ENCODE data around the gene PGAM1. TPM values are rescaled to one million over a fixed set of nuclear protein-coding genes. Genes with fewer than 3 reads are reported as not detected.

Gene PGAM1
- total and polyA plus RNA-seq, 2 of the 13 experiments (the other 11 are each of a cell fraction or from before 2014, with no cell fraction given) = 354 to 483 TPM

GRCh38 chr10:97426776-97427570, 982 bp downstream of the PGAM1 start:
- no TSS peak for BruUV-seq (replicated peaks)
- TF ChIP-seq GATA4 (IDR thresholded peaks at IDR 0.05; ENCODE audit: borderline replicate concordance, low read depth) (no peak), RBM22 (optimal IDR thresholded peaks at IDR 0.05; ENCODE audit: low read length) (no peak), ZNF891 (CRISPR knock-in tag; IDR thresholded peaks at IDR 0.05) (peak; percentile 46; the same call in 1 of the 2 replicates), SMARCE1 (IDR thresholded peaks at IDR 0.05; ENCODE audit: borderline replicate concordance) (no peak), ZNF75D (CRISPR knock-in tag; IDR thresholded peaks at IDR 0.05; ENCODE audit: borderline replicate concordance) (no peak), HMGA1 (CRISPR knock-in tag; conservative IDR thresholded peaks at IDR 0.05) (no peak), ZNF24 (IDR thresholded peaks at IDR 0.05) (peak; percentile 53; the same call in 1 of the 2 replicates), GABPB1 (CRISPR knock-in tag; IDR thresholded peaks at IDR 0.05) (no peak), NR2C2 (CRISPR knock-in tag; IDR thresholded peaks at IDR 0.05; ENCODE audit: borderline replicate concordance) (0 out of 2 replicates have a peak, but pooled peaks have one; percentile 39), DZIP1 (CRISPR knock-in tag; IDR thresholded peaks at IDR 0.05) (0 out of 2 replicates have a peak, but pooled peaks have one; percentile 62), ZNF20 (CRISPR knock-in tag; IDR thresholded peaks at IDR 0.05) (no peak), ELF4 (CRISPR knock-in tag; IDR thresholded peaks at IDR 0.05; ENCODE audit: borderline replicate concordance) (0 out of 2 replicates have a peak, but pooled peaks have one; percentile 23), GTF3A (CRISPR knock-in tag; conservative IDR thresholded peaks at IDR 0.05) (no peak), ZNF430 (CRISPR knock-in tag; IDR thresholded peaks at IDR 0.05) (0 out of 2 replicates have a peak, but pooled peaks have one; percentile 21), IRF2 (CRISPR knock-in tag; IDR thresholded peaks at IDR 0.05) (0 out of 2 replicates have a peak, but pooled peaks have one; percentile 9), AHR (CRISPR knock-in tag; IDR thresholded peaks at IDR 0.05) (no peak), PTBP1 (IDR thresholded peaks at IDR 0.05; ENCODE audit: low read depth, low read length, poor library complexity, severe bottlenecking) (no peak), ZNF605 (CRISPR knock-in tag; IDR thresholded peaks at IDR 0.05) (peak; percentile 63), PHF21A (CRISPR knock-in tag; IDR thresholded peaks at IDR 0.05) (peak; percentile 45; the same call in 1 of the 2 replicates)
- TF ChIP-seq, protein P1, sequence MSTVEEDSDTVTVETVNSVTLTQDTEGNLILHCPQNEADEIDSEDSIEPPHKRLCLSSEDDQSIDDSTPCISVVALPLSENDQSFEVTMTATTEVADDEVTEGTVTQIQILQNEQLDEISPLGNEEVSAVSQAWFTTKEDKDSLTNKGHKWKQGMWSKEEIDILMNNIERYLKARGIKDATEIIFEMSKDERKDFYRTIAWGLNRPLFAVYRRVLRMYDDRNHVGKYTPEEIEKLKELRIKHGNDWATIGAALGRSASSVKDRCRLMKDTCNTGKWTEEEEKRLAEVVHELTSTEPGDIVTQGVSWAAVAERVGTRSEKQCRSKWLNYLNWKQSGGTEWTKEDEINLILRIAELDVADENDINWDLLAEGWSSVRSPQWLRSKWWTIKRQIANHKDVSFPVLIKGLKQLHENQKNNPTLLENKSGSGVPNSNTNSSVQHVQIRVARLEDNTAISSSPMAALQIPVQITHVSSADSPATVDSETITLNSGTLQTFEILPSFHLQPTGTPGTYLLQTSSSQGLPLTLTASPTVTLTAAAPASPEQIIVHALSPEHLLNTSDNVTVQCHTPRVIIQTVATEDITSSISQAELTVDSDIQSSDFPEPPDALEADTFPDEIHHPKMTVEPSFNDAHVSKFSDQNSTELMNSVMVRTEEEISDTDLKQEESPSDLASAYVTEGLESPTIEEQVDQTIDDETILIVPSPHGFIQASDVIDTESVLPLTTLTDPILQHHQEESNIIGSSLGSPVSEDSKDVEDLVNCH (CRISPR knock-in tag; IDR thresholded peaks at IDR 0.05) = no peak

More at GRCh38 chr10:97426776-97427570, 982 bp downstream of the PGAM1 start:
- Histone ChIP-seq H2AFZ (ENCODE audit: low read length) (no peak overlapping the region), H3K27ac (ENCODE audit: extremely low read length, insufficient read depth, low read length) (peak overlapping the region; percentile 89), H3K27me3 (ENCODE audit: control insufficient read depth in 1 of 2, insufficient read depth in 2 of 2, low read length in 2 of 2) (no peaks in the 10 kb centered on the region; a peak in 1 of 5 replicates), H3K4me1 (ENCODE audit: insufficient read depth, low read length) (peaks cover 42% of the 10 kb centered on the region), H3K9ac (ENCODE audit: insufficient read depth, low read depth, low read length) (peak overlapping the region; percentile 93), H3K79me2 (ENCODE audit: insufficient read depth, low read length) (peaks cover 40% of the 10 kb centered on the region), H4K20me1 (ENCODE audit: insufficient read depth, low read length) (peaks cover 33% of the 10 kb centered on the region), H3K9me3 (ENCODE audit: low read length) (no peaks in the 10 kb centered on the region), H3K4me2 (ENCODE audit: low read depth, low read length) (peak overlapping the region; percentile 91), H3K4me3 (replicated peaks in 1 of 3; ENCODE audit: insufficient read depth in 1 of 3, low read depth in 2 of 3, low read length in 3 of 3) (peak overlapping the region; percentile 83 to 98 (median 96)), H3K36me3 (replicated peaks in 1 of 2; ENCODE audit: control insufficient read depth in 1 of 2, insufficient read depth in 2 of 2, low read length in 2 of 2) (peaks cover 3 to 28% of the 10 kb centered on the region in 2 experiments)
- in situ Hi-C loops (cut with HindIII; ENCODE audit: extremely low pct_ligation_motif_present, low pct_unique_long_range_greater_than_20kb) (no loop called here), intact Hi-C loops (cut with micrococcal nuclease; ENCODE audit: unreplicated experiment) (loop anchor here (2.0 kb wide), 1 partner anchor 20 kb away; no protein-coding TSS in a partner anchor)
- WGBS (ENCODE audit: low lambda C conversion rate) = under 1% methylated on average over 32 of the region's 34 CpGs
- ChIA-PET CTCF (ENCODE audit: low intra/inter-chr PET ratio, low total read pairs) (interaction anchor here (2.1 kb wide), 1 partner anchor 20 kb away, joined by 14 read pairs; no protein-coding TSS in a partner anchor), POLR2A (interaction anchor here (0.5 to 2.3 kb wide), 6 partner anchors 9 to 26 kb away, joined by 3 to 7 read pairs (median 4); partner anchors contain the start of gene RRP12)
- DNase-seq (ENCODE audit: low spot score) (no peak), ATAC-seq (peak; percentile 9; the same call in 2 of the 3 replicates), FAIRE-seq (no peak)

All from HepG2 (cell line).